GM23338 (cell line): ENCODE results near the gene NRGN. TPM values are rescaled to one million over a fixed set of nuclear protein-coding genes. Genes with fewer than 3 reads are reported as not detected.

Experiments used
- ATAC-seq: fragments of 200-7000 bp; cut with Tn5 transposase; 3 replicates; pipeline ENCODE4 v1.9.1; 2020
- DNase-seq: peaks from one replicate; pipeline ENCODE4 v3.0.0-alpha.2; 2015; ENCODE audit warnings: low spot score
- H2AFZ ChIP-seq: fragments of 200-600 bp; sonication (generic); 2 replicates; pipeline ENCODE4 v1.8.0; 2016; ENCODE audit warnings: antibody characterized with exemption, mild to moderate bottlenecking, moderate library complexity
- H3F3A ChIP-seq: fragments of 200-600 bp; sonication (generic); replicated peaks from 2 replicates; pipeline ENCODE4 v1.8.0; 2017; ENCODE audit warnings: antibody characterized with exemption, mixed run types, low read depth
- H3K27ac ChIP-seq: fragments of 200-600 bp; sonication (generic); 2 replicates; pipeline ENCODE4 v1.6.1; 2016; ENCODE audit warnings: low read depth
- H3K27me3 ChIP-seq: fragments of 200-600 bp; sonication (generic); 2 replicates; pipeline ENCODE4 v1.8.0; 2016; ENCODE audit warnings: mild to moderate bottlenecking, mixed run types, moderate library complexity; ENCODE audit not compliant: insufficient read depth
- H3K36me3 ChIP-seq: fragments of 200-600 bp; sonication (generic); 2 replicates; pipeline ENCODE4 v1.8.0; 2016; ENCODE audit warnings: mild to moderate bottlenecking; ENCODE audit not compliant: insufficient read depth
- H3K4me1 ChIP-seq: fragments of 200-600 bp; sonication (generic); 2 replicates; pipeline ENCODE4 v1.8.0; 2016; ENCODE audit warnings: mild to moderate bottlenecking, moderate library complexity; ENCODE audit not compliant: insufficient read depth
- H3K4me2 ChIP-seq: fragments of 200-600 bp; sonication (generic); 2 replicates; pipeline ENCODE4 v1.7.1; 2017; ENCODE audit warnings: mixed run types
- H3K4me3 ChIP-seq: fragments of 200-600 bp; sonication (generic); 2 replicates; pipeline ENCODE4 v1.6.1; 2016; ENCODE audit warnings: mixed run types
- H3K79me2 ChIP-seq: fragments of 200-600 bp; sonication (generic); replicated peaks from 2 replicates; pipeline ENCODE4 v1.8.0; 2017; ENCODE audit warnings: mild to moderate bottlenecking; ENCODE audit not compliant: insufficient read depth
- H3K9me2 ChIP-seq: fragments of 200-600 bp; sonication (generic); 2 replicates; pipeline ENCODE4 v1.8.0; 2017; ENCODE audit not compliant: insufficient read depth
- H4K20me1 ChIP-seq: fragments of 200-600 bp; sonication (generic); replicated peaks from 2 replicates; pipeline ENCODE4 v1.8.0; 2017; ENCODE audit warnings: mild to moderate bottlenecking; ENCODE audit not compliant: insufficient read depth
- H3K27ac Mint-ChIP-seq: 2 replicates; pipeline ENCODE4 v1.8.0; 2020; ENCODE audit warnings: inconsistent platforms, mild to moderate bottlenecking, moderate library complexity, mixed read lengths
- H3K27me3 Mint-ChIP-seq: 3 replicates; pipeline ENCODE4 v1.8.0; 2022; ENCODE audit warnings: low read depth, mild to moderate bottlenecking, moderate library complexity, mixed read lengths, inconsistent platforms; ENCODE audit not compliant: insufficient read depth, poor library complexity
- H3K36me3 Mint-ChIP-seq: 3 replicates; pipeline ENCODE4 v1.8.0; 2021; ENCODE audit warnings: low read depth, mild to moderate bottlenecking, inconsistent platforms, moderate library complexity, mixed read lengths
- H3K4me1 Mint-ChIP-seq: 3 replicates; pipeline ENCODE4 v1.8.0; 2020; ENCODE audit warnings: mild to moderate bottlenecking, inconsistent platforms, mixed read lengths
- H3K4me3 Mint-ChIP-seq: 3 replicates; pipeline ENCODE4 v1.8.0; 2021; ENCODE audit warnings: moderate library complexity, mild to moderate bottlenecking, inconsistent platforms, mixed read lengths
- H3K9me3 Mint-ChIP-seq: 3 replicates; pipeline ENCODE4 v1.8.0; 2020; ENCODE audit warnings: moderate library complexity, mild to moderate bottlenecking, inconsistent platforms, mixed read lengths
- EZH2 ChIP-seq: fragments of 200-600 bp; sonication (generic); IDR thresholded peaks from one replicate; pipeline ENCODE4 v1.8.0; 2017; ENCODE audit warnings: antibody characterized with exemption, mild to moderate bottlenecking, low read depth; ENCODE audit not compliant: unreplicated experiment
- POLR2AphosphoS5 ChIP-seq: IDR thresholded peaks from 2 replicates; pipeline ENCODE4 v1.6.1; 2016; ENCODE audit warnings: antibody characterized with exemption, low read depth
- ZNF114 ChIP-seq: fragments of 250-450 bp; sonication (Bioruptor Pico); IDR thresholded peaks from 2 replicates; pipeline ENCODE4 v1.5.0; 2020; ENCODE audit warnings: mild to moderate bottlenecking, moderate library complexity
- ZNF462 ChIP-seq: fragments of 250-450 bp; sonication (Bioruptor Pico); IDR thresholded peaks from 2 replicates; pipeline ENCODE4 v1.5.0; 2020; ENCODE audit warnings: mild to moderate bottlenecking, moderate library complexity
- polyA plus RNA-seq: library from polyadenylated mRNA; unstranded; fragments of >200 nt; fragmentation: Nextera tagmentation; extraction: Ambion mirVana; gene quantifications from 2 replicates; pipeline ENCODE4 v1.2.1, GENCODE V29; 2016
- total RNA-seq: library from RNA; depleted of rRNA; stranded (reverse); fragments of >200 nt; shearing (Covaris generic); gene quantifications from 2 replicates; pipeline ENCODE4 v1.2.3, GENCODE V29; 2014

Gene NRGN
- total and polyA plus RNA-seq, 2 experiments from 2014 or later: 0.24 to 0.61 TPM

GRCh38 chr11:124746621-124747243 is 7.0 kb downstream of the NRGN start (continued):
- TF ChIP-seq ZNF462 (CRISPR knock-in tag): no peak
- TF ChIP-seq ZNF114: no peak
- peak; percentile 52 for TF ChIP-seq EZH2

- peak; percentile 75 for TF ChIP-seq EZH2
- TF ChIP-seq POLR2AphosphoS5: no peak
- Histone ChIP-seq H4K20me1 (peaks cover 29% of the 10 kb centered on the region), H3K27ac (no peak overlapping the region), H3K9me2 (no peaks in the 10 kb centered on the region), H3K27me3 (peaks cover 99% of the 10 kb centered on the region), H3K79me2 (no peaks in the 10 kb centered on the region), H3K36me3 (no peaks in the 10 kb centered on the region), H2AFZ (no peak overlapping the region), H3K4me2 (peak overlapping the region; percentile 85), H3K4me3 (peak overlapping the region; percentile 90), H3K4me1 (peaks cover 35% of the 10 kb centered on the region), H3F3A (peaks cover 5% of the 10 kb centered on the region; the same call in 1 of the 2 replicates)
- no peaks in the 10 kb centered on the region for H3K9me3 Mint-ChIP-seq
- ATAC-seq: no peak
- peak overlapping the region; percentile 84 for H3K4me3 Mint-ChIP-seq
- H3K27me3 Mint-ChIP-seq: peaks cover 99% of the 10 kb centered on the region
- H3K36me3 Mint-ChIP-seq: no peaks in the 10 kb centered on the region; the same call in 2 of the 3 replicates
- H3K27ac Mint-ChIP-seq: no peak overlapping the region
- peaks cover 28% of the 10 kb centered on the region for H3K4me1 Mint-ChIP-seq
- no peak for DNase-seq
Observed at GRCh38 chr11:124747406-124748099, 7.8 kb downstream of the NRGN start.
